Germinal center (tissue), 1 donor: ENCODE data around the gene PHACTR2.

Experiments used
- DNase-seq: peaks from one replicate; pipeline ENCODE4 v3.0.0; 2012; ENCODE audit warnings: mixed read lengths, low spot score

The PHACTR2 gene

DNA sequence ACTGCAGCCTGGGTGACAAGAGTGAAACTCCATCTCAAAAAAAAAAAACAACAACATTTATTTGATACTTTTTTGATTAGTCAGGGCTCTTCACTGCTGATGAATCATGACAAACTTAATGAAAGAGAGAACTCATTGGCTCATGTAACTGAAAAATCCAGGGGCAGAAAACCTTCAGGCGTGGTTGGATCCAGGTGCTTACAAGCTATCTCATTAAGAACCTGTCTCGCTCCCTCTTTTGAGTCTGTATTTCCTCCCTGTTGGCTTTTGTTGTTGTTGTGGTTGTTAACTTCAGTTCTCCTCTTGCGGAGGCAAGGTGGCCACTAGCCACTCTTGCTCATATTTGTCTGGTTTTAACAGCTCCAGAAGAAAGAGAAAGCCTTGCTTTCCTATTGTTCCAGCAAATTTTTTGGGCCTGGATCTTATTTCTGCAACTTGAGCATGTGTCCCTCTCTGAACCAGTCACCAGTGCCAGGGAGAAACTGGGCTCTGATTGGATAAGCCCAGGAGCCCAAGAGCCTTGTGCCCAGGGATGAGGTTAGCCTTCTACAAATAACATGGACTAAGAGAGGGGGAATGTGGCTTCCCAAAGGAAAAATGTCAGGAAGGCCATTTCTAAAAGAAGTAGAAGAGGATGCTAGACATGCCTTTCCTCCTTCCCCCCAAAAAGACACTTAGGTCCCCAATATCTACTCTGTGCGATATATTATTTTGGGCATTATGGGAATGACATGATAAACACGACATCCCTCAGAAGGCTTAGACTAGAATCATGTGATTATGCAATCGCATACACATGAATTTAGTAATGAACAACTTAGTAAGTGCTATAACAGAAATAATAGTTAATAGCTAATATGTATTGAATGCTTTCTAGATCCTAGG is 64.5 kb downstream of the PHACTR2 start:
- no peak for DNase-seq

DNA sequence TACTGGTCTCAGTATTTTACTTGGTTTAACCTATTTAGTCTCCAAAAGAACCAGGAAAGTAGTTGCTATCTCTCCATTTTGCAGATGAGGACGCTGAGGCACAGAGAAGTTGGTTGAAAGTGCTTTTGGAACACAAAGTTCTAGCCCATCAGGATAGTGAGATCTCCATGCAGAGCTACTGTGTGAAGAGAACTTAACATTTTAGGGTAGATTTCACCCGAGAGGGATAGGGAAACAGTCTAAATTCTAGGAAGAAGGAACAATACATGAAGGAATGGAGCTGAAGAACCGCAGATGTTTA is 65.1 kb downstream of the PHACTR2 start:
- no peak for DNase-seq

DNA sequence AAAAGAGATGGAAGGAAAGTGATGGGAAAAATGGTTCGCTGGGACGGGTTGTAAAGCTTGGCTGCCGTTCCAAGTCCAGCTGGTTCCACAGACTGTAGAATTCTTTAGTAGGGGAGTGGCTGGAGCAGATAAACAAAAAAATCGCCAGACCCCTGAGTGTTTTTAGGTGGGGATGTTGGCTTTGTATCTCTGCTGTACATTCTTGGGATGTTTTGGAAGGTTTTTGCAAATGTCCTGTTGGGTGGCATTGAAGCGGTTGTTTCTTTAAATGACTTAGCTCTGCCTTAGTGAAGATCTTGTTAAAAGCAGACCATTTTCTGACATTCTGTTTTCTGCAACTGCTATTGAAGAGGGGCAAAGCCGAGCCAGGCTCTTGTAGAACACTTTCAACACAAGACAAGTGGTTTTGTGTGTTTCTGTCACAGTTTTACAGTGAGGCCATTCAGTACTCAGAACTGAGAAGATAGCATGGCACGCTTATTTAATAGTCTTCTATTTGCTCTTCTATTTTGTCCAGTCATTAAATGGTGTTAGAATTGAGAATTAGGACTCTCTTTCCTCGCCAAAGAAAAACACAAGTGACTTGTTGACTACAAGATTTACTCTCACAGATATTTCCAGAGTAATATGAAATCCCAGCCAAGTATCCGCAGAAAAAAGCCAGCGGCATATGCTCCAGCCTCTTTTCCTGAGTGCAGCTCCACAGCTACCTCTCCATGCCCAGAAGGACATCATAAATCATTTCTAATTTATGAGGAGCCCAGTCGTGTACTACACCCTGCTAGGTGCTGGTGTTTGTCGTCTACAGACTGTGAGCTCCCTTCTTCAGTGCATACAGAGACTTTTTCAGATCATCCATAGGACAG is 65.8 kb downstream of the PHACTR2 start:
- DNase-seq = no peak

DNA sequence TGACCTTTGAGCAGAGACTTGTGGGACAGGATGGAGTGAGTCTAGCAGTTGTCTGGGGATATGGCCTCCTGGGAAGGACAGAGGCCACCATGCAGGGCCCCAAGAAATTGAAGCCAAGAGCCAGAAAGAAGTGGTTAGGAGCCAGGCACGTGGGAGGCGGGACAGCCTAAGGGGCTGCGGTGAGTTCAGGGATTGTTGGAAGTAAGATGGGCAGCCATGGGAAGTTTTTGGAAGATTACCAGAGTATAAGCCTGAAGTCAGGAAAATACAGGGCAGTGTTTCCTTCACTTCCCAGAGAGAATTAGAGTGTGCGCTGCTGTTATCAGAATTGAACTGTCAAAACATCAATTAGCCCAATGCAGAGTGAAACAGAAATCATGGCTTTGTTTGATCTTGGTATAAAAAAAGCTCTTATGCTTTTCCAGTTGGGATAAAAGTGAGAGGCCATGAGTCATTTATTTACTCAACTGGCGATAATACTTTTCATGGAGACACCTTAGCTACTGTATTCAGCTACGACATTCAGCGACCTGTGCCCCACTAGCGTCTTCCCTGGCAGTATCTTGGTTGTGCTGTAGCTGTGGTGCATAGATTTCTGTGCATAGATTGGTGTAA is 66.9 kb downstream of the PHACTR2 start:
- no peak for DNase-seq

DNA sequence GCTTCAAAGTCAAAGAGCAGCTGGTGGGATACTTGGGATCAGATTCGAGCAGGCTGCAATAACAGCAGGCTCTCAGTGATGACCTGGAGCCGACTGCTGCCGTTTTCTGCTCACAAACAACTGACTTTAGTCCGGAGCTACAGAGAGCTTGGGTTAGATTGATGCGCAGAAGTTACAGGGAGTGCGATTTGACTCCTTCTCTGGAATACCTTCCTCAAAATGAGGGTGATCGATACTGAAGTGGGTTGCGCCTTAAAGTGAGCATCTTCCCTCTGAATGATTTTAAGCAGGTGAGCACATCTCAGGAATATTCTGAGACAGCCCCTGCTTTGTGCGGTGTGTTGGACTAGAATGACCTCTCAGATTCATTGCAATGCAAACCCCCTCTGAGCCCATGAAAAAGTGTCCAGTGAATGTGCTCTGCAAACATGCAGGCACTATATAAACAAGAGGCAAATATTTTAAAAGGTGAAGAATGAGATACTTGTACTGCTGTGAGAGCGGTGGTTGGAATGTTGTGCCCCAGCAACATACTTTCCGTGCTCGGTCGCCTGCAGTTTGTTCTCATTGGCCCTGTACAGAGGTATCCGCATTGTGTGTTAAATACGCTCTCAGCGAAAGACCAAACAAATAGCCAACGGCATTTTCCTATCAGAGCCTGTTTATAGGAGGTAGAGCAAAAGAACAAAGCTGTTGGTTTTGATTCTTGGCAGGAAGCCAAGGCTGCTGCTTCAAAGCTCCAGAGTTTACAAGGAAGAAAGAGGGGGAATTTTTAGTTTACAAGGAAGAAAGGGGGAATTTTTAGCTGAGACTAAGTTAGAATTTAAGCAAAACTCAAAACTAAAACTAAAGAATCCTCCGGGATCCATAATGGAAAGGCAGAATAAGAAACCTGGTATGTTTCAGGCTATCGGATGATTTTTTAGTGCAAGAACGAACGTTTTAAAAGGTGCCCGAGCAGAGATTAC is 67.7 kb downstream of the PHACTR2 start:
- no peak for DNase-seq

DNA sequence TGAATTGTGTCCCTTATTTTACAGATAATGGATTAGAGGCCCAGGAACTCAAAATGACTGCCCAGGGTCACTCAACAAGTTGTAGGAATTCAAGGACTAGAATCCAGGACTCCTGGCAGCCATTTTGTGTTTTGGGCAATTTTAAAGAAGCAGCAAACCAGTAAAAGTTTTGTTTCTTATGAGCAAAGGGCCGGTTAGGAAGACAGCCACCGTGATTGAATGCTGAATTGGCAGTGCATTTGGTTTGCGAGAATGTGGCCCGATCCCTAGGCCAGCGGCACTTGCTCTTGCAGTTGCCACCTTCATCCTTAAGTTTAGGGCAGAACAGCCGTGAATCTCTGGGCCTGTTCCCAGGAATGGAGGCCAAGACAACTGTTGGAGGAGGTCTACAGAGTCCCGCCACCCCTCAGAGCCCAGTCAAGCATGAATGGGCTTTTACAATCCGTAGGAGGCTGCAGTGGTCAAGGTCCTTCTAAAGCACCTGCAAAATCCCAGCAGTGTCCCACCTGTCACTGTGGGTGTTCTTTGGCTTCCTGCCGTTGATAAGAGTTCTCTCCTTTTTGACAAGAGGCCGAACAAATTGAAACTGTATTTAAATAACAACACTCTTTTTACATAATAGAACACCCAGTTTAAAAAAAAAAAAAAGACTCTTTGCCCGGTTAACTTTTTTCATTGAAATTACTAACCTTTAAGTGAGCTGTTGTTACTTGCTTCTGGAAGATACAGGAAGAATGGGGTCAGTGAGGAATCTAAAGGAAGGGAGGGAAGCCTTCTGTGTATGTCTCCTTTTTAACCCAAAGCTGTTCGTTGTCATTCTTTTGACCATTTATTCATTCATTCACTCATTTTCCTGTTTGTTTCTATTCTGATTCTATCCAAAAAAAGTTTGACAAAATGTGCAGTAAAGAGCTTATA is 68.7 kb downstream of the PHACTR2 start:
- no peak for DNase-seq

DNA sequence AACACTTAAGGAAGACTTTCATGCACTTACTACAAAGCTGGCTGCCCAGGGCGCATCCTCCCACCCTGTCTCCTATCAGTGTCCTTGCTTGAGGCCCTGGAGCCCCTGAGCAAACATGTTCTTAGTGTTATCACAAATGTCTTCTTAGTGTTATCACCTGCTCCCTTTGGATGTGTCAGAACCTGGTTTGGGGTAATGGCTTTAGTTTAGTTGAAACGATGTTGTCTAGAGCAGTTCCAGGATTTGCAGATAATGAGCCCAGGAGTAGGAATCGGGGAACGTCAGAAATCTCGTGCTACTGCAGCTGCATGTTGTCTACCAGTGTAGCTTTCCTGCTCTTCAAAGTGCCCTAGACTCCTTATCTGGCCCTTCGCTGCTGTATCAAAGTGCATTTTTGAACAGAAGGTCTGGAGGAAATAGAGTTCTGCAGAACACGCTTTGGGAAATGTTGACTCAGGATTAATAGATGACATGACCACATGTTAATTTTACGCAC is 69.6 kb downstream of the PHACTR2 start:
- DNase-seq = no peak

DNA sequence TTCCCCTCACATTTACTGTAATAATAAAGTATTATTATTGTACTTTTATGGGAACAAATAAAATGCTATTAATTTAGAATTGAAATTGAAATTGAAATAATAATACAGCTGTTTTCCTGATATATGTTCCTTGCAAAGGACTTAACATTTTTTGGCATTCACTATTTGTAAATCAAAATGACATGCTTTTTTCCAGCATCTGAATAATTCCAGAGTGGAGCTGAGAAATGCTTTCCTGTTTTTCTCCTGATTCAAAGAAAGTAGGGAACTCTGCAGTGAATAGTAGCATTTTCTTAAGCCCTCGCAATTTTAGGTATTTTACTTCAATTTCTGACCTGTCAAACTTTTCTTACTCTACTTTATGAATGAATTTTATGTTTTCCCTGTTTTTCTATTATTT is 72.1 kb downstream of the PHACTR2 start:
- DNase-seq = no peak

DNA sequence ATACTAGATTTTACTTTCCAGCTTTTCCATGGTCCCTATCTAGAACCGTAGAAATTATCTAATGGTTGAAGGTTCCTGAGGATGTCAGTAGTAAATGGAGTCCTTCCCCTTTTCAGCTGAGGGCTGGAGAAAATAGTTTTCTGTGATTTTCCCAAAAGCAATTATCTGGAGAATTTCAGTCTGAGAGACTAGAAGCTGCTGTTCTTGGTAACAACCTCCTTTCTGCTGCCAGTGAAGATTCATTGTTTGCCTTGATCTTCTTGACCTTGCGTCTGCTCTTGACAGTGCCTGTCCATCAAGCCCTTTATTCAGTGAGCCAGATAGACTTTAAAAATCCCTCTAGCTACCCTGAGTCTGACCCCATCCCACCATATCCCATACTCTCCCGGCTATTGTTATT is 73.1 kb downstream of the PHACTR2 start:
- DNase-seq = no peak

DNA sequence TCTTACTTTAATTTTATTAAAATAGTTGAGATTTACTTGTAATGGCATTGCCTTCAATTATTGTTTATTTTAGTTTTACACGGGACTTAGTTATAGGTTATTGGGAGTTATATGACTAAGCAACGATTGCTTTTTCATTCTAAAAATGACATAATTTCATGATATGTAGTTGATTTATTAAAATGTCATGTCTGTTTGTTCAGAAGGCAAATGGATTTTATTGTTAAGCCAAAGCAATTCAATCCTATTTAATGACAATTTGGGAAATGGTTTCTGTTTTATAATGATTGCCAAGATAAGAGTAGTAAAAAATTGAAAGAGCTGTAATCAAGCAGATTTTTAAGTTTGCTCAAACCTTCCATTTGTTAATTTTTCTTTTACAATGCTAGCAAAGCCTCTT is 74.7 kb downstream of the PHACTR2 start:
- DNase-seq = no peak

DNA sequence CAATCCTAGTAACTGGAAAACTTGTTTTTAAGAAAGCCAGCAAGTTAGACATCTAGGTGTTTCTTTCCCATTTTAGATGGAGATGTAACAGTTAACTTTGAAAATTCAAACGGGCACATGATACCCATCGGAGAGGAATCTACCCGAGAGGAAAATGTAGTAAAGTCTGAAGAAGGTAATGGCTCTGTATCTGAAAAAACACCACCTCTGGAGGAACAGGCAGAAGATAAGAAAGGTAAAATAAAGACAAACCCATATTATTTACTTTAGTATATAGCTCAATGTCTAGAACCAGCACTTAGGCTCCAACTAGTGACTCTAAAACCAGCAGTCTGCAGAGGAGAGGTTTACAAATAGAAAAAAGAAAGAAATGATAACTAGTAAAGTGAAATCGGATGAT is 75.9 kb downstream of the PHACTR2 start:
- no peak for DNase-seq

DNA sequence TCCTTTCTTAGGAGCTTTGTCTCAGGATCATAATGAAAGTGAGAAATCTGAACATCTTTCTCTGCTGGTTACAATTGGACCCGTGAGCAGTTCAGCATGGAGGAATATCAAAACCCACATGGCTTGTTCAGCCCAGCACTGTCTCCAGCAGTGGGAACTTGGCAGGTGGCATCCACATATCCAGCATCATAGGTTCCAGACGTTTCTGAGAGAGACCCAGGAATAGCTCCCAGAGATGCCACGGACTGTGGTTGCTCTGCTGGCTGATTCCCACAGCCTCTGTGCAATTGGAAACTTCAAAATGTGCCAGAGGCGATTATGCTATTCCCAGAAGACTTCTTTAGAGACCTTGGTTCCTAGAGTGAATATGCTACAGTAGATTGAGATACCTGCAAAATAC is 76.4 kb downstream of the PHACTR2 start:
- DNase-seq = no peak

DNA sequence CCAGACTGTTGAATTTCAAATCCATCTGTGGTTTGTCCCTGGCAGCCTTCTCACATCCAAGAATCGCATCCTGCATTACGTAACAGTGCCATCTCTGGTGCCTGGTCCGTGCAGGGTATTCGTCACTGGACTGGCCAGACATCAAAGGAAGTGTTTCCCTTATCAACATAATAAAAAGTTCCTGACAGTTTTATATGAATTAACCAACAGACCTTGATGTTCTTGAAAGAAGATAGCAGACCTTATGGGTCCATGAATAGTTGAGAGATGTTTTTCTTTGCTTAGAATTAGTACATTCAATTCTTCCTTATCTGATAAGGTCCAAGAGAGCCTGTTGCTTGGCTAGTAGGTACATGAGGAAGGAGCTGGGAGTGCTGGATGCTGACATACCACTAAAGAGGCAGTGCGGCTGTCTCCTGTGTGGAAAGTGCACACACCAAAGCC is 77.6 kb downstream of the PHACTR2 start:
- DNase-seq = no peak

DNA sequence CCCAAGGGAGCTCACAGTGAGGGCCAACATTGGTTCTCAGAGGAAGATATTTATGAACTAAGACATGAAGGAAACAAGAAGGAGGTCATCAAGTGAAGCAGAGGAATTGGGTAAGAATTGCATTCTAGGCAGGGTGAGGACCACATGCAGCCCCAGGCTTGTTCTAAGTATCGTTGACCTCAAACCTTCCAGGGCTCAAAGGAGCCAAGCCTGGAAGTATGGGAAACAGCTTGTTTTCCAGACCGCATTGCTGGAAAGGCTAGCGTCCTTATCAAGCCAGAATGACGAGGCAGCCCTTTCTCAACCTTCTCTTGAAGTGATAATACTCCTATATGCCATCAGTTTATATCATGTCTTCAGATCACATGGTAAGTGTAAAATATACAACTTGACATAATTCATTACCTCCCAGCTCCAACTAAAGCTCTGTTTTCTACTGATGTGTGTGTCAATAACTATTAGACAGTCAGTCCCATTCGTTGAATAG is 79.6 kb downstream of the PHACTR2 start:
- DNase-seq = no peak

DNA sequence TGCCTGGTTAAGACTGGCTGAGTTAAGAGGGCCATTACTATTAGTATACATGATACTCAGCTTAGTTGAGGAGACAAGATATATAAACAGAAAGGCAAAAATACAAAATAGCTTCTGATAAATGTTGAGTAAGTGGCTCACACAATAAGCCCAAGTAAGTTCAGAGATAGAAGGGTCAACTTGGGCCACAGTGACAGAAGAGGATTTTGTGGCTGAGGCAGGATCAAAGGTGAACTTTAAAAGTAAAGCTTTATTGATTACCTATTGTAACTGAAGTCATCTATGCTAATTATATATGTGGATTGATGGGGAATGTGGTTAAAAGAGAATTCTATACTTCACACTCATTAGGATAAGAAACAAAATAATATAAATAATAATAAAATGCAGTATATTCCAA is 80.8 kb downstream of the PHACTR2 start:
- DNase-seq = no peak

DNA sequence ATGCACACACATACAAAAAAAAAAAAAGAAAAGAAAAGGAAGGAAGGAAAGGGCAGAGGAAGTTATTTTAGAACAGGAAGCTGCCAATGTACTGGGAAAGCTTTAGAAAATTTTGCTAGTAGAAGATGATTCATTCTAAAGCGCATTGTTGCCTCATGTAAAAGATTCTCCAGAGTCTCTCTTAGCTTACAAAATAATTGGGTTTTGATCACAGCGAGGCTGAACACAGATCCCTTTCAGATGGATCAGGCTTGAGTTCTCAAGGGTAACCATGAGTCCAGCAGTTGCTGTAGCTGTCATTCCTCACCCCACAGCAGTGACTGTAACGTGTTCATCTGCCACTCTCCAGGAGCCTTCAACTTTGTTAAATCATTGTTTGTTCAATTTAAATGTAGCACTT is 81.9 kb downstream of the PHACTR2 start:
- no peak for DNase-seq

DNA sequence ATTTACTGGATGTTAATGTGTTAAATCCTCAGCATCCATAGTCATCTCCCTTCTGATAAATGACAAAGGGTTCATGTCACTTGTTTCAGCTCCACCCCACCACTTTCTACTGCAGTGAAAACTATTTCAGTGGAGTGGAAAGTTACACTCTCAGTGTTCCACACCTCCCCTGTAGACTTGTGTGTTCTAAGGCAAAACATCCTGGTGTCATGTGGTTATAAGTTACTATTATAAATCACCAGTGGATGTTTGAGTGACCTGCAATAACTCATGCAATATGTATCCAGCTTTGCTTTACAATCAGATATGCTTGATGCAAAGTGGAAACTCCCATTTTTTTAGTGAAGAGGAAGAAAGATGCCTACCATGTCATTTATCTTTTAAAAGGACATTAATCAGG is 83.3 kb downstream of the PHACTR2 start:
- no peak for DNase-seq

DNA sequence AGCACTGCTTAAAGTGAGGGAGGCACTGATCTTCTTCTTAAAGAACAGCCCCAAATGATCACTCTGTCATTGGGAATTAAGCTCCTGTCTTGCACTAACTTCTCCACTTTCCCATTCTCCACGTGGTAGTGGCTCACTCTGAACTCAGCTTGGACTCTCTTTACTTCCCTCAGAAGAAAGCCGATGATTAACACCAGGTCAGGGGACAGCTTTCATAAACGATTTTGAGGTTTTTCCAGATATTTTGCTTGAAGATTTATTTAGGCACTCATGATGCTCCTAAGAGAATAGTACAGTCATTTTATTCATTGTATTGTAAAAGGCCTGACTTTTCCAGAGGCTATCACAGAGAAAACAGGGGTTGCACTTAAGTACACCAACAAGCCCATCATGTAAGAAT is 84.4 kb downstream of the PHACTR2 start:
- DNase-seq = no peak

DNA sequence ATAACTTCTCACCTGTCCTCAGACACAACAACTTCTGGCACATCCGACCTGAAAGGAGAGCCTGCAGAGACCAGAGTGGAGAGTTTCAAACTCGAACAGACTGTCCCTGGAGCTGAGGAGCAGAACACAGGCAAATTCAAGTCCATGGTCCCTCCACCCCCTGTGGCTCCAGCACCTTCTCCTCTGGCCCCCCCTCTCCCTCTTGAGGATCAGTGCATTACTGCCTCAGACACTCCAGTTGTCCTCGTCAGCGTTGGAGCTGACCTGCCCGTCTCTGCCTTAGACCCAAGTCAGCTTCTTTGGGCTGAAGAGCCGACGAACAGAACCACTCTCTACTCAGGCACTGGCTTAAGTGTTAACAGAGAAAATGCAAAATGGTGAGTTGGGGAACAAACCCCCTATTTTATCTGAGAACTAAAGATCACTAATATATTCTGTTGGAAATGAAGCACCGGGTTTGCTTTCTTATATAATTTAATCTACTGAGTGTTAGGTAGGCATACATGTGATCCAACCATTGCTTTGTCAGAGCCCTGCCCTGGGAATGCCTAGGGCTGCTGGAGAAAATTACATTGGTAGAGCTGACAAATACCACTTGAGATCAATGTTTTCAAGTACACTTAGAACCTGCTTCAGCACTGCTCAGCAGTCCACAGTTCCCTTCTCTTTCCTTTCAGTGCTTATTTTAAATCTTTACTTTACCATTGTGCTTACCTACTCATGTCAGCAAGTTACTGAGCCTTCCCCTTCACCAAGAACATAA is 87.8 kb downstream of the PHACTR2 start:
- no peak for DNase-seq

DNA sequence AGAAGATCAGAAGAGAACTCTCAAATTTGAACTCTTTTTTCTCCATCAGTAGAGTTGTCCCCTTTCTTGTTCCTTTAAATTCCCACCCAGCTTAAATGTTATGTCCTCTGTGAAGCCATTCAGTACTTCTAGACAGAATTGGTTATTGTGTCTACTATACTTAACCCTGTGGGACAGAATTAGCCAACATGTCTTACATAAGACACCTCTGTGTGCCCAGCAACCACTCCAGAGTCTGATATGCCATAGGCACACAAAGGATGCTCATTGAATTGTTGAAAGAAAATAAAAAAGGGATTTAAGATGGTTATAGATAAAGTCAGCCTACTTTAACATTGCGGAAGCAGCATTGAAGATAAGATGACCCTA is 88.4 kb downstream of the PHACTR2 start:
- DNase-seq = no peak
